Measurements from ENCODE around the gene PSMD13.
"Not testable (repeated sequence)": the region's sequence is repeated elsewhere in the genome, so short reads cannot be mapped to it uniquely, and the experiment has no call there.

Gene PSMD13

DNA sequence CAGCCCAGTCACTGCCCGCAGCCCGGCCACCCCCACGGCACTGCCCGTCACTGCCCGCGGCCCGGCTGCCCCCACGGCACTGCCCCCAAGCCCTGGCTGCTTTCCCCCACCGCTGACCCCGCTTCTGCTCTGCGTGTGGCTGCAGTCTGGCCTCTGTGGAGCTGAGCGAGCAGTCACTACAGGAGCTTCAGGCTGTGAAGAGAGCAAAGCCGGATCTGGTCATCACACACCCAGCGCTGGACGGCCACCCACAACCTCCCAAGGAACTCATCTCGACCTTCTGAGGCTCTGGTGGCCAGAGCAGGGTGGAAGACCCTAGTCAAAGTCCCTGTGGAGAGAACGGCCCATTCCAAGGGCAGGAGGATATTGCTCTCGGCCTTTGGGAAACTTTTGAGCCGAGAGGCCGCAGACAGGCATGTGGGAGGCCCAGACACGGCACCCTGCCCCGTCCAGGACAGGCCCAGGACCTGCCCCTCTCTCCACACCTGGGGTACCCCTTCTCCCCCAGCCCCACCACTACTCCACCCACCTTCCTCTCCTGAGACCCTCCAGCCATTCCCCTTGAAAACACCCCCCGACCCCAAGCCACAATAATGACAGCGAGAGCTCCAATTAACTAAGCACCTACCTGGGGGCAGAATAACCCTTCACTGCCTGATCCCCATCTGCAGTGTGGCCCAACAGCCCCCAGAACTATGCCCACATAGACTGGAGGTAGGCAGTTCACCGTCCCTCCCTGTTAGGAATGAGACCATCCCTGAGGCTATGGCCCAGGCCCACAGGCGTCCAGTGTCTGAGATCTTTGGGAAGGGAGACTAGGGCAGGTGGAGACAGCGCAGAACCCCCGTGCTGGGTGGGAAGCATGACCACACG is 48.5 kb downstream of the PSMD13 start:
- Histone ChIP-seq H3K27me3 (replicated peaks) (peaks cover 30% of the 10 kb centered on the region), H3K36me3 (replicated peaks) (no peaks in the 10 kb centered on the region), H3K27ac (no peak overlapping the region), H3K4me3 (ENCODE audit: low read depth, low read length) (no peak overlapping the region)
- in situ Hi-C loops (cut with HindIII; ENCODE audit: low pct_ligation_motif_present, low sequenced_read_pairs), result no loop called here
- TF ChIP-seq CTCF (IDR thresholded peaks at IDR 0.05; ENCODE audit: low read depth, low read length, missing control alignments), result no peak
- DNase-seq, result no peak

DNA sequence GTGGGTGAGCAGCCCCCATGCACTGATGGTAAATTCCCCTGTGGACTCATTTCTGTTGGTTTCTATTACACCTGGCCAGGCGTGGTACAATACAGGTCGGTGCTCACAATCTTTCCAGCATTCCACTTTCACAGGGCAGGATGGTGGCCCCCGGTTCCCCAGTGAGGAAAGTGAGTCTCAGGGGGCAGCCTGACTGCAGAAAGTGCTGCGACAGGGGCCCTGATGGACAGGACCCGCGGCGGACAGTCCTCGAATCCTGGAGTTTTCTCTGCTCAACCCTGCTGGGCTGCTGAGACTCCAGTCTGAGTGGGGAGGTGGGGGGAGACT is 49.1 kb downstream of the PSMD13 start:
- H3K36me3 ChIP-seq (replicated peaks), result no peaks in the 10 kb centered on the region
- H3K27ac ChIP-seq, result no peak overlapping the region
- no peak for TF ChIP-seq CTCF (IDR thresholded peaks at IDR 0.05; ENCODE audit: low read depth, low read length, missing control alignments)
- peaks cover 26% of the 10 kb centered on the region for H3K27me3 ChIP-seq (replicated peaks)
- in situ Hi-C loops (cut with HindIII; ENCODE audit: low pct_ligation_motif_present, low sequenced_read_pairs), result no loop called here
- H3K4me3 ChIP-seq (ENCODE audit: low read depth, low read length), result no peak overlapping the region
- DNase-seq, result no peak

- H3K27ac ChIP-seq; H3K4me3 ChIP-seq (ENCODE audit: low read depth, low read length); DNase-seq; in situ Hi-C loops (cut with HindIII; ENCODE audit: low pct_ligation_motif_present, low sequenced_read_pairs); H3K36me3 ChIP-seq (replicated peaks): not testable (repeated sequence)
- H3K27me3 ChIP-seq (replicated peaks), result peaks cover 12% of the 10 kb centered on the region
These were observed 50.4 kb downstream of the PSMD13 start for GRCh38 chr11:286977-287820.

DNA sequence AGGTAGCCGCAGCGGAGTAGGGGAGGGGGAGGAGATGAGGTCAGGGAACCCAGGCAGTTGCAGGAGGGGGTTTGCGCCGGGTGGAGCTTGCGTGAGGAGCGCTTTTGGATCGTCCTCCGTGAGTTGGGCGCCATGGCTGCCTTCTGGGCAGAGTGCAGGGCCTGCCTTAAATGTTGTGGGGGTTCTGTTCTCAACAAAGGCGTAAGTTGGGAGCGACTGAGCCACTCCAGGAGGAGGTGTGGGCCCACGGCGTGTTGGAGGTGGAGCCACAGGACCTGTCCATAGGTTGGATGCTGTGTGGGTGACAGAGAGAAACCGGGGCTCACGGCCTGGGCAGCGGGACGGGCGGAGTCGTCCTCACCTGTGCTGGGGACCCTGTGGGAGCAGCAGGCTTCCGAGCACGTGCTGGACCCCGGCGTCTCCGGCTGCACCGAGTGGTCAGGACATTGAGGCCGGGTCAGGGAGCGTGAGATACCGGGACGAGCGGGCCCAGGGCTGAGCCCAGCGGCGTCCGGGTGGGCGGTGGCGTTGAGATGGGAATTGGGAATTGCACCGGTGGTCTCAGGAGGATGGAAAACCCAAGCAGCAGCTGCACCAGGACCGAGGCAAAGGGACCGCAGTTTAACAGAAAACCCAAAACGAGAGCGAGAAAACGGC is 51.2 kb downstream of the PSMD13 start:
- in situ Hi-C loops (cut with HindIII; ENCODE audit: low pct_ligation_motif_present, low sequenced_read_pairs), result no loop called here
- Histone ChIP-seq H3K4me3 (ENCODE audit: low read depth, low read length) (peak overlapping the region; percentile 50), H3K36me3 (replicated peaks) (no peaks in the 10 kb centered on the region), H3K27me3 (replicated peaks) (peaks cover 5% of the 10 kb centered on the region), H3K27ac (no peak overlapping the region)
- DNase-seq, result no peak
- TF ChIP-seq CTCF (IDR thresholded peaks at IDR 0.05; ENCODE audit: low read depth, low read length, missing control alignments), result no peak

DNA sequence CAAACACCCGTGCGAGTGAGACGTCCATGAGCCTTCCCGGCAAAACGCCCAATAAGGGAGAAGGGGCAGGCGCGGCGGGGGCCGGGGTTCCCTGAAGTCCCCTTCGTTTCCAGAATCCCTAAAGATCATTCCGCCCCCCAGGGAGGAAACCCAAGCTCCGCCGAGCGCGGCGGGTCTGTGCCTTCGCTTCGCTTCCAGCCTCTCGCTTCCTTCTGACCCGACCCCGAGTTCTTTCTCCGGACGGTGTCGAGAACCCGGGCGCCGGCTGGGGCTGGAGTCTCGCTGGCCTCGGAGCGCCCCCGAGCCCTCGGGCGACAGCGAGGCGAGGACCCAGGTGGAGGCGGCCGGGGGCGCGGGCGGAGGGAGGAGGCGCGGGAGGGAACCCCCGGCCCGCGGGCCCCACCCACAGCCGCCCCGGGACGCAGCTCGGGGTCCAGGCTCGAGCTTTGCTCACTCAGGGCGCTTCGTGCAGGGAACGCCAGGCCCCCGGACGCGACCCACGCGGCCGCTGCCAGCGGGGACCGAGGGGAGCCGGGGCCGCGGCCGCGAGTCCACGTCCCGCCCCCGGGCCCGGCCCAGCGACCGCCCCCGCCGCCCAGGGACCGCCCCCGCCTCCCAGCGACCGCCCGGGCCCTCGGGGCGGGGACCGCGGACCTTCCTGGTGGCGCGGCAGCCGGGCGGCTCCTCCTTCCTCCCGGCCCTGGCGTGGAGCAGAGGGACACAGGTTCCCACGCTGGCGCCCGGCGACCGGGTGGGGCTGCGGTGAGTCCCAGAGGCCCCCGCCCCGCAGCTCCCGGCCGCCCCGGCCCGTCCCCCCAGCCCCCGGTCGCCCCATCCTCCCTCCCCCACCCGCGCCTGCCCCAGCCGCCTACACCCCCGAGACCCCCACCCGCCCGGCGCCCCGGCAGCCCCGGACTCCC is 52.0 kb downstream of the PSMD13 start, which contains the start of gene PGGHG:
Gene PGGHG, plus strand, starts transcription at position 649 of the 920 bp plus-strand sequence. CDS start 691 bp downstream, outside the sequence.
- Histone ChIP-seq H3K27me3 (replicated peaks) (peaks cover 4% of the 10 kb centered on the region), H3K27ac (no peak within 1 kb of the TSS), H3K4me3 (ENCODE audit: low read depth, low read length) (peak within 1 kb of the TSS; percentile 50), H3K36me3 (replicated peaks) (no peaks in the 10 kb centered on the region)
- no peak for TF ChIP-seq CTCF (IDR thresholded peaks at IDR 0.05; ENCODE audit: low read depth, low read length, missing control alignments)
- no peak for DNase-seq
- in situ Hi-C loops (cut with HindIII; ENCODE audit: low pct_ligation_motif_present, low sequenced_read_pairs), result no loop called here

Measured in brain microvascular endothelial cell (primary cell).